Measurements from ENCODE around the gene BCL11A. TPM values are rescaled to one million over a fixed set of nuclear protein-coding genes. Genes with fewer than 3 reads are reported as not detected.

BCL11A gene
- total and polyA plus RNA-seq, 2 experiments from 2014 or later, result 3.5 to 8.9 TPM

DNA sequence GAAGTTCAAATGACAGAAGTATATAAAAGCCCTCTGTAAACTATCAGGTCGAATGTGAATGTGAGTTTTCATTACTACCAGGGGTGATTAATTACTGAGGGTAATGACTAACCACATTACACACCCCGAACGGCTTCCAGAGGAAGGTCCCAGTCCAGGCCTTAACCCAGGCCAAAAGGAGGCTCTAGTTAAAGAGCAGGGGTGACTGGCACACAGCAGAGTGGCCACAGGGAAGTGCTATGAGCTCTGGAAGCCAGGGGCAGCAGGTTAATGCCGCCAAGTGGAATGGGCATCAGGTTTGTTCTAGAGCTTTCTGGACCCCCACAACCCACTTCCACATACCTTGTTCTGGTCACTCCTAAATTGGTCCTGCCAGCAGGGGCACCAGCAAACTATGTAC, 87.7 kb downstream of the BCL11A start:
- H3K27me3 ChIP-seq (replicated peaks; ENCODE audit: insufficient read depth), result no peaks in the 10 kb centered on the region
- H3F3A ChIP-seq (ENCODE audit: insufficient read depth), result peaks cover 16% of the 10 kb centered on the region
- H3K79me2 ChIP-seq (ENCODE audit: insufficient read depth), result no peaks in the 10 kb centered on the region
- no peaks in the 10 kb centered on the region for H3K9me2 ChIP-seq (ENCODE audit: insufficient read depth)
- no peaks in the 10 kb centered on the region for H3K9me3 ChIP-seq (ENCODE audit: low read depth)
- H3K36me3 ChIP-seq (ENCODE audit: low read depth), result no peaks in the 10 kb centered on the region
- no peak overlapping the region for H3K9ac ChIP-seq
- H3K27ac ChIP-seq, result no peak overlapping the region
- no peak overlapping the region for H2AFZ ChIP-seq
- WGBS, 2 experiments (ENCODE audit: low coverage in 1 of 2, low lambda C conversion rate in 2 of 2, missing lambda C conversion rate in 2 of 2), result 21 to 22% methylated on average over 4 of the region's 4 CpGs
- no peaks in the 10 kb centered on the region for H4K20me1 ChIP-seq (ENCODE audit: insufficient read depth)
- no peak overlapping the region for H3K4me3 ChIP-seq
- H3K4me1 ChIP-seq (ENCODE audit: insufficient read depth), result peaks cover 20% of the 10 kb centered on the region
- no peak overlapping the region for H3K4me2 ChIP-seq (ENCODE audit: unreplicated experiment)
- TF ChIP-seq EZH2phosphoT487 (IDR thresholded peaks at IDR 0.05; ENCODE audit: insufficient read depth, low read depth) (no peak), EZH2 (IDR thresholded peaks at IDR 0.05; ENCODE audit: insufficient read depth, poor library complexity, severe bottlenecking) (no peak)
- in situ Hi-C loops (cut with MboI), result no loop called here
- DNase-seq, result peak; percentile 53

DNA sequence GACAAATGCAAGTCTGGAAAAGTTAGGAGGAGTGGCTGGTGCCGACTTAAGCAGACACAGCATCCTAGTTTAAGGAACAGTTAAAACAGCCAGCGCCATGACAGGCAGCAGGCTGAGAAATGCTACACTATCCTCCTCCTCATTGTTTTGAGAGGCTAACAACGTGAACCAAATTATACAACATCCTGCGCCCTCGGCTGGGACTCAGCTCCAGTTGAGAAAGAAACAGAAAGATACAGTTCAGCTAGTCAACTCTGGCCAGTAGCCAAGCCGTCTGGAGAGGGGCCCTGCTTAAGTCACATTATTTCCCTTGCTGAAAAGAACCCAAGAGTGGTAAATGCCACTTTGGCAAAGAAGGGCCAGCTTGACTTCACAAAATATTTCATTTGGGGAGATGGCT, 90.2 kb downstream of the BCL11A start:
- TF ChIP-seq EZH2phosphoT487 (IDR thresholded peaks at IDR 0.05; ENCODE audit: insufficient read depth, low read depth), result no peak
- no peak for TF ChIP-seq EZH2 (IDR thresholded peaks at IDR 0.05; ENCODE audit: insufficient read depth, poor library complexity, severe bottlenecking)
- 17 to 23% methylated on average over 6 of the region's 6 CpGs for WGBS, 2 experiments (ENCODE audit: low coverage in 1 of 2, low lambda C conversion rate in 2 of 2, missing lambda C conversion rate in 2 of 2)
- no peaks in the 10 kb centered on the region for H3K79me2 ChIP-seq (ENCODE audit: insufficient read depth)
- no peak overlapping the region for H3K4me3 ChIP-seq
- no peaks in the 10 kb centered on the region for H4K20me1 ChIP-seq (ENCODE audit: insufficient read depth)
- H3K4me1 ChIP-seq (ENCODE audit: insufficient read depth), result peaks cover 10% of the 10 kb centered on the region
- no peak overlapping the region for H3K27ac ChIP-seq
- peak; percentile 32 for DNase-seq
- no peaks in the 10 kb centered on the region for H3K9me3 ChIP-seq (ENCODE audit: low read depth)
- 0 out of 2 replicates have a peak overlapping the region, but pooled peaks have one; percentile 33 for H2AFZ ChIP-seq
- H3K9ac ChIP-seq, result no peak overlapping the region
- no peaks in the 10 kb centered on the region for H3K27me3 ChIP-seq (replicated peaks; ENCODE audit: insufficient read depth)
- no peaks in the 10 kb centered on the region for H3K9me2 ChIP-seq (ENCODE audit: insufficient read depth)
- H3K4me2 ChIP-seq (ENCODE audit: unreplicated experiment), result no peak overlapping the region
- H3K36me3 ChIP-seq (ENCODE audit: low read depth), result peaks cover 4% of the 10 kb centered on the region; the same call in 1 of the 2 replicates
- in situ Hi-C loops (cut with MboI), result no loop called here
- H3F3A ChIP-seq (ENCODE audit: insufficient read depth), result peaks cover 2% of the 10 kb centered on the region

DNA sequence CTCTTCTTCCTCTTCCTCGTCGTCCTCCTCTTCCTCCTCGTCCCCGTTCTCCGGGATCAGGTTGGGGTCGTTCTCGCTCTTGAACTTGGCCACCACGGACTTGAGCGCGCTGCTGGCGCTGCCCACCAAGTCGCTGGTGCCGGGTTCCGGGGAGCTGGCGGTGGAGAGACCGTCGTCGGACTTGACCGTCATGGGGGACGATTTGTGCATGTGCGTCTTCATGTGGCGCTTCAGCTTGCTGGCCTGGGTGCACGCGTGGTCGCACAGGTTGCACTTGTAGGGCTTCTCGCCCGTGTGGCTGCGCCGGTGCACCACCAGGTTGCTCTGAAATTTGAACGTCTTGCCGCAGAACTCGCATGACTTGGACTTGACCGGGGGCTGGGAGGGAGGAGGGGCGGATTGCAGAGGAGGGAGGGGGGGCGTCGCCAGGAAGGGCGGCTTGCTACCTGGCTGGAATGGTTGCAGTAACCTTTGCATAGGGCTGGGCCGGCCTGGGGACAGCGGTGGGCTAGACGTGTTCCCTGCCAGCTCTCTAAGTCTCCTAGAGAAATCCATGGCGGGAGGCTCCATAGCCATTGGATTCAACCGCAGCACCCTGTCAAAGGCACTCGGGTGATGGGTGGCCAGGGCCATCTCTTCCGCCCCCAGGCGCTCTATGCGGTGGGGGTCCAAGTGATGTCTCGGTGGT, 91.9 kb downstream of the BCL11A start:
- Histone ChIP-seq H3K79me2 (ENCODE audit: insufficient read depth) (no peaks in the 10 kb centered on the region), H3K27ac (no peak overlapping the region), H3F3A (ENCODE audit: insufficient read depth) (no peaks in the 10 kb centered on the region), H3K27me3 (replicated peaks; ENCODE audit: insufficient read depth) (no peaks in the 10 kb centered on the region), H3K4me2 (ENCODE audit: unreplicated experiment) (no peak overlapping the region), H2AFZ (no peak overlapping the region), H4K20me1 (ENCODE audit: insufficient read depth) (no peaks in the 10 kb centered on the region), H3K9ac (no peak overlapping the region), H3K9me2 (ENCODE audit: insufficient read depth) (no peaks in the 10 kb centered on the region), H3K36me3 (ENCODE audit: low read depth) (peaks cover 4% of the 10 kb centered on the region; the same call in 1 of the 2 replicates), H3K4me1 (ENCODE audit: insufficient read depth) (peaks cover 9% of the 10 kb centered on the region), H3K9me3 (ENCODE audit: low read depth) (no peaks in the 10 kb centered on the region), H3K4me3 (no peak overlapping the region)
- no peak for DNase-seq
- WGBS, 2 experiments (ENCODE audit: low coverage in 1 of 2, low lambda C conversion rate in 2 of 2, missing lambda C conversion rate in 2 of 2), result 94 to 96% methylated on average over 29 to 47 of the region's 47 CpGs
- TF ChIP-seq EZH2phosphoT487 (IDR thresholded peaks at IDR 0.05; ENCODE audit: insufficient read depth, low read depth) (no peak), EZH2 (IDR thresholded peaks at IDR 0.05; ENCODE audit: insufficient read depth, poor library complexity, severe bottlenecking) (no peak)
- in situ Hi-C loops (cut with MboI), result no loop called here

GRCh38 chr2:60460577-60461420, 92.7 kb downstream of the BCL11A start:
- DNase-seq, result no peak
- H3K9me2 ChIP-seq (ENCODE audit: insufficient read depth), result no peaks in the 10 kb centered on the region
- no peaks in the 10 kb centered on the region for H3K9me3 ChIP-seq (ENCODE audit: low read depth)
- 95% methylated on average over 56 to 76 of the region's 76 CpGs for WGBS, 2 experiments (ENCODE audit: low coverage in 1 of 2, low lambda C conversion rate in 2 of 2, missing lambda C conversion rate in 2 of 2)
- H3K79me2 ChIP-seq (ENCODE audit: insufficient read depth), result no peaks in the 10 kb centered on the region
- H3K27me3 ChIP-seq (replicated peaks; ENCODE audit: insufficient read depth), result no peaks in the 10 kb centered on the region
- peaks cover 8% of the 10 kb centered on the region for H3K4me1 ChIP-seq (ENCODE audit: insufficient read depth)
- H3K27ac ChIP-seq, result no peak overlapping the region
- H3K36me3 ChIP-seq (ENCODE audit: low read depth), result peaks cover 4% of the 10 kb centered on the region; the same call in 1 of the 2 replicates
- no peak overlapping the region for H3K4me3 ChIP-seq
- no peaks in the 10 kb centered on the region for H4K20me1 ChIP-seq (ENCODE audit: insufficient read depth)
- H3F3A ChIP-seq (ENCODE audit: insufficient read depth), result no peaks in the 10 kb centered on the region
- TF ChIP-seq EZH2 (IDR thresholded peaks at IDR 0.05; ENCODE audit: insufficient read depth, poor library complexity, severe bottlenecking) (no peak), EZH2phosphoT487 (IDR thresholded peaks at IDR 0.05; ENCODE audit: insufficient read depth, low read depth) (no peak)
- in situ Hi-C loops (cut with MboI), result no loop called here
- H3K9ac ChIP-seq, result no peak overlapping the region
- H2AFZ ChIP-seq, result no peak overlapping the region
- H3K4me2 ChIP-seq (ENCODE audit: unreplicated experiment), result no peak overlapping the region

Data from GM23248 (cell line).